GM19397 (cell line): Measurements from ENCODE around the gene TBC1D28.
"Not testable (repeated sequence)": the region's sequence is repeated elsewhere in the genome, so short reads cannot be mapped to it uniquely, and the experiment has no call there.

Experiments used
- ATAC-seq: cut with Tn5 transposase; IDR thresholded peaks from one replicate; pipeline ENCODE4 v1.9.1; 2021; ENCODE audit warnings: mild to moderate bottlenecking, moderate library complexity; ENCODE audit not compliant: unreplicated experiment

Gene TBC1D28

GRCh38 chr17:18644291-18644690 is at the start of gene TBC1D28:
TBC1D28 (minus strand) TSS chr17:18644391; CDS start chr17:18641352, 3,039 bp downstream.
- not testable (repeated sequence) for ATAC-seq

GRCh38 chr17:18682668-18683067 is 38.5 kb upstream of the TBC1D28 start:
- ATAC-seq: not testable (repeated sequence)

- ATAC-seq: peak; percentile 69
These were observed 37.8 kb upstream of the TBC1D28 start, which contains the start of gene FOXO3B for GRCh38 chr17:18681767-18682571. FOXO3B (minus strand) TSS chr17:18682314; CDS start chr17:18681651, 663 bp downstream.

- ATAC-seq: not testable (repeated sequence)
These were observed 33.2 kb upstream of the TBC1D28 start for GRCh38 chr17:18677381-18677780.

- ATAC-seq: not testable (repeated sequence)
These were observed 32.7 kb upstream of the TBC1D28 start for GRCh38 chr17:18676928-18677327.

GRCh38 chr17:18672395-18673227 is 28.4 kb upstream of the TBC1D28 start:
- not testable (repeated sequence) for ATAC-seq

- not testable (repeated sequence) for ATAC-seq
These were observed 24.4 kb upstream of the TBC1D28 start for GRCh38 chr17:18668625-18669024.

- ATAC-seq: not testable (repeated sequence)
These were observed 23.3 kb upstream of the TBC1D28 start for GRCh38 chr17:18667535-18667934.

- ATAC-seq: not testable (repeated sequence)
These were observed 22.1 kb upstream of the TBC1D28 start for GRCh38 chr17:18666326-18666725.

- not testable (repeated sequence) for ATAC-seq
These were observed 17.9 kb upstream of the TBC1D28 start for GRCh38 chr17:18661924-18662624.

GRCh38 chr17:18650094-18650493 is 5.9 kb upstream of the TBC1D28 start:
- not testable (repeated sequence) for ATAC-seq

GRCh38 chr17:18643124-18643523 is 1.1 kb downstream of the TBC1D28 start:
- ATAC-seq: not testable (repeated sequence)

GRCh38 chr17:18638357-18638756 is 5.8 kb downstream of the TBC1D28 start:
- not testable (repeated sequence) for ATAC-seq

- not testable (repeated sequence) for ATAC-seq
These were observed 8.0 kb downstream of the TBC1D28 start for GRCh38 chr17:18636237-18636636.

GRCh38 chr17:18635773-18636172 is 8.4 kb downstream of the TBC1D28 start:
- not testable (repeated sequence) for ATAC-seq

- ATAC-seq: not testable (repeated sequence)
These were observed 9.5 kb downstream of the TBC1D28 start for GRCh38 chr17:18634550-18635263.

- ATAC-seq: no peak
These were observed 17.9 kb downstream of the TBC1D28 start for GRCh38 chr17:18626152-18626870.

GRCh38 chr17:18625509-18626104 is 18.6 kb downstream of the TBC1D28 start:
- peak; percentile 88 for ATAC-seq

GRCh38 chr17:18624862-18625501 is 19.2 kb downstream of the TBC1D28 start:
- ATAC-seq: peak; percentile 31
